Measurements from ENCODE around the gene TRANK1. TPM values are rescaled to one million over a fixed set of nuclear protein-coding genes. Genes with fewer than 3 reads are reported as not detected.

The TRANK1 gene
- total RNA-seq, 1 donor from 2014 or later = 0.51 TPM

GRCh38 chr3:36875397-36875796 is 69.5 kb downstream of the TRANK1 start:
- no peak overlapping the region for H3K27ac Mint-ChIP-seq (ENCODE audit: unreplicated experiment)
- no peaks in the 10 kb centered on the region for H3K36me3 Mint-ChIP-seq (ENCODE audit: unreplicated experiment)
- DNase-seq = no peak
- H3K27me3 Mint-ChIP-seq (ENCODE audit: unreplicated experiment) = no peaks in the 10 kb centered on the region
- no peak for TF ChIP-seq CTCF (IDR thresholded peaks at IDR 0.05; ENCODE audit: partially characterized antibody, unreplicated experiment)
- no peaks in the 10 kb centered on the region for H3K4me1 Mint-ChIP-seq (ENCODE audit: low read depth, unreplicated experiment)
- no peak overlapping the region for H3K4me3 Mint-ChIP-seq (ENCODE audit: unreplicated experiment)
- no peaks in the 10 kb centered on the region for H3K9me3 Mint-ChIP-seq (ENCODE audit: unreplicated experiment)

GRCh38 chr3:36874424-36874823 is 70.4 kb downstream of the TRANK1 start:
- no peaks in the 10 kb centered on the region for H3K9me3 Mint-ChIP-seq (ENCODE audit: unreplicated experiment)
- no peak for TF ChIP-seq CTCF (IDR thresholded peaks at IDR 0.05; ENCODE audit: partially characterized antibody, unreplicated experiment)
- no peak overlapping the region for H3K27ac Mint-ChIP-seq (ENCODE audit: unreplicated experiment)
- H3K27me3 Mint-ChIP-seq (ENCODE audit: unreplicated experiment) = no peaks in the 10 kb centered on the region
- H3K4me1 Mint-ChIP-seq (ENCODE audit: low read depth, unreplicated experiment) = no peaks in the 10 kb centered on the region
- DNase-seq = no peak
- no peak overlapping the region for H3K4me3 Mint-ChIP-seq (ENCODE audit: unreplicated experiment)
- H3K36me3 Mint-ChIP-seq (ENCODE audit: unreplicated experiment) = no peaks in the 10 kb centered on the region

- Mint-ChIP-seq H3K36me3 (ENCODE audit: unreplicated experiment) (no peaks in the 10 kb centered on the region), H3K4me1 (ENCODE audit: low read depth, unreplicated experiment) (peaks cover 6% of the 10 kb centered on the region), H3K27ac (ENCODE audit: unreplicated experiment) (no peak overlapping the region), H3K9me3 (ENCODE audit: unreplicated experiment) (no peaks in the 10 kb centered on the region), H3K27me3 (ENCODE audit: unreplicated experiment) (no peaks in the 10 kb centered on the region), H3K4me3 (ENCODE audit: unreplicated experiment) (no peak overlapping the region)
- no peak for TF ChIP-seq CTCF (IDR thresholded peaks at IDR 0.05; ENCODE audit: partially characterized antibody, unreplicated experiment)
- DNase-seq = no peak
Measured at GRCh38 chr3:36871379-36872126, 73.3 kb downstream of the TRANK1 start.

- Mint-ChIP-seq H3K27ac (ENCODE audit: unreplicated experiment) (peak overlapping the region; percentile 65), H3K27me3 (ENCODE audit: unreplicated experiment) (no peaks in the 10 kb centered on the region), H3K9me3 (ENCODE audit: unreplicated experiment) (no peaks in the 10 kb centered on the region), H3K4me1 (ENCODE audit: low read depth, unreplicated experiment) (peaks cover 12% of the 10 kb centered on the region), H3K4me3 (ENCODE audit: unreplicated experiment) (no peak overlapping the region), H3K36me3 (ENCODE audit: unreplicated experiment) (no peaks in the 10 kb centered on the region)
- peak; percentile 85 for TF ChIP-seq CTCF (IDR thresholded peaks at IDR 0.05; ENCODE audit: partially characterized antibody, unreplicated experiment)
- peak; percentile 53 for DNase-seq
Measured at GRCh38 chr3:36868614-36869436, 76.0 kb downstream of the TRANK1 start.

- no peaks in the 10 kb centered on the region for H3K27me3 Mint-ChIP-seq (ENCODE audit: unreplicated experiment)
- H3K4me3 Mint-ChIP-seq (ENCODE audit: unreplicated experiment) = no peak overlapping the region
- no peak overlapping the region for H3K27ac Mint-ChIP-seq (ENCODE audit: unreplicated experiment)
- TF ChIP-seq CTCF (IDR thresholded peaks at IDR 0.05; ENCODE audit: partially characterized antibody, unreplicated experiment) = no peak
- H3K9me3 Mint-ChIP-seq (ENCODE audit: unreplicated experiment) = peaks cover 2% of the 10 kb centered on the region
- no peak for DNase-seq
- peaks cover 12% of the 10 kb centered on the region for H3K4me1 Mint-ChIP-seq (ENCODE audit: low read depth, unreplicated experiment)
- no peaks in the 10 kb centered on the region for H3K36me3 Mint-ChIP-seq (ENCODE audit: unreplicated experiment)
Measured at GRCh38 chr3:36867810-36868209, 77.0 kb downstream of the TRANK1 start.

All from glutamatergic neuron (in vitro differentiated cells).